ENCODE results near the gene RAB23.

Gene RAB23

DNA sequence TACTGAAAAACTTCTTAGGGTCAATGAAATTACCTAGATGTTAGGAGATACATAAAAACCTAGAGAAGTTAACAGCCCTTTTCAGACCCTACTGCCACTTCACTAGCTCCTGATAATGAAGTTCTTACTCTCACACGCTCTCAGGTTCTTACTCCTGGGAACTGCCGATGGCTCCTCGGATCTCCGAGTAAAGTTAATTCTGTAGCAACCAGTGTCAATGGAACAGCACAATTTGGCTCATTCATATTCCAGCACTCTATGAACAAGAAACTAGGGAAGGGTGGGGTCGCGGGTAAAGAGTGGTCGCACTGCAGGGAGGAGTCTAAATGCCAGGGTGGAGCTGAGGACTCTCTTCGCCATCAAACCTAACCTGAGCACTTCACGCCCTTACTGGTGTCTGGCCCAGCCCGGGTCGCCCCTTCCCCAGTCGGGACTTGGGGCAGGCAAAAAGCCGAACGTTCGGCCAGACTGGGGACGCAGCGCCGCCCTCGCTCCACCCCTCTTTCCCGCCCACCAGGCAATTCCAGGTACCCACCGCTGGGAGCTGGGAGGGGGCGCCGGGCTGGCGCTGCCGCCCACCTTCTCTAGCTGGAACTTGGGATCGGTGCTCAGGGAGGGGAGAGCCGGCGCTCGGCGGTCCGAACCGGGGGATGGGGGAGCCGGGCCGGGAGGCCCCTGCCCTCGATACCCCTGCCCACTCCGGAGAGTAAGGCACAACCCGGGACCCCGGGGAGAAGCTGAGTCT, 744 bp downstream of the RAB23 start:
- TF ChIP-seq, protein P1, sequence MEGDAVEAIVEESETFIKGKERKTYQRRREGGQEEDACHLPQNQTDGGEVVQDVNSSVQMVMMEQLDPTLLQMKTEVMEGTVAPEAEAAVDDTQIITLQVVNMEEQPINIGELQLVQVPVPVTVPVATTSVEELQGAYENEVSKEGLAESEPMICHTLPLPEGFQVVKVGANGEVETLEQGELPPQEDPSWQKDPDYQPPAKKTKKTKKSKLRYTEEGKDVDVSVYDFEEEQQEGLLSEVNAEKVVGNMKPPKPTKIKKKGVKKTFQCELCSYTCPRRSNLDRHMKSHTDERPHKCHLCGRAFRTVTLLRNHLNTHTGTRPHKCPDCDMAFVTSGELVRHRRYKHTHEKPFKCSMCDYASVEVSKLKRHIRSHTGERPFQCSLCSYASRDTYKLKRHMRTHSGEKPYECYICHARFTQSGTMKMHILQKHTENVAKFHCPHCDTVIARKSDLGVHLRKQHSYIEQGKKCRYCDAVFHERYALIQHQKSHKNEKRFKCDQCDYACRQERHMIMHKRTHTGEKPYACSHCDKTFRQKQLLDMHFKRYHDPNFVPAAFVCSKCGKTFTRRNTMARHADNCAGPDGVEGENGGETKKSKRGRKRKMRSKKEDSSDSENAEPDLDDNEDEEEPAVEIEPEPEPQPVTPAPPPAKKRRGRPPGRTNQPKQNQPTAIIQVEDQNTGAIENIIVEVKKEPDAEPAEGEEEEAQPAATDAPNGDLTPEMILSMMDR (IDR thresholded peaks at IDR 0.05; ENCODE audit: borderline replicate concordance, control extremely low read depth, extremely low read depth, insufficient read depth, missing control alignments), result peak; percentile 17
- peak; percentile 72 for DNase-seq (ENCODE audit: low spot score)
- in situ Hi-C loops (cut with MboI; ENCODE audit: low sequenced_read_pairs, unreplicated experiment), result no loop called here

DNA sequence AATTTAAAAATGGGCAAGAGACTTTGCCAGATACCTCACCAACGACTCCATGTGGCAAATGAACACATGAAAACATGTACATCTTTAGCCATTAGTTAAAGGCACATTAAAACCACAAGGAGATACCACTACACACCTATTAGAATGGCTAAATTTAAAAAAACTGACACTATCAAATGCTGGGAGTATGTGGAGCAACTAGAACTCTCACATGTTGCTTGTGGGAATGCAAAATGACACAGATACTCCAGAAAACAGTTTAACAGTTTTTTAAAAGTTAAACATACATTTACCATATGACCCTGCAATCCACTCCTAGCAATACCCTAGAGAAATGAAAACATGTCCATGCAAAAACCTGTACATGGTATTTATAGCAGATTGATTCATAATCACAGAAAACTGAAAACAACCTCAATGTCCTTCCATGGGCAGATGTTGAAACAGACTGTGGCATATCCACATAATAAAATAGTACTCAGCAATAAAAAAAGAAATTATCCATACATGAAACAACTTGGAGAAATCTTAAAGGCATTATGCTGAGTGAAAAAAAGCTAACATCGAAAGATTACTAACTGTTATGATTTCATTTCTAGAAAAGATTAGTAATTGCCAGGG, 1.9 kb downstream of the RAB23 start:
- TF ChIP-seq, protein P1 (IDR thresholded peaks at IDR 0.05; ENCODE audit: borderline replicate concordance, control extremely low read depth, extremely low read depth, insufficient read depth, missing control alignments), result no peak
- in situ Hi-C loops (cut with MboI; ENCODE audit: low sequenced_read_pairs, unreplicated experiment), result no loop called here
- no peak for DNase-seq (ENCODE audit: low spot score)

DNA sequence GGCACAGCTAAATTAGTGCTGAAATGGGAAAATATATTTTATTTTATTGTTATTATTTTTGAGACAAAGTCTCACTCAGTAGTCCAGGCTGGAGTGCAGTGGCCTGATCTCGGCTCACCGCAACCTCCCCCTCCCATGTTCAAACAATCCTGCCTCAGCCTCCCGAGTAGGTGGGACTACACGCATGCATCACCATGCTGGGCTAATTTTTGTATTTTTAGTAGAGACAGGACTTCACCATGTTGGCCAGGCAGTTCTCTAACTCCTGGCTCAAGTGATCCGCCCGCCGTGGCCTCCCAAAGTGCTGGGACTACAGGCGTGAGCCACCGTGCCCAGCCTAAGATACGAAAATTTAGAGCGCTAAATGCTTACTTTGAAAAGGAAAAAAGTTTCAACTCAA, 4.8 kb downstream of the RAB23 start:
- TF ChIP-seq, protein P1 (IDR thresholded peaks at IDR 0.05; ENCODE audit: borderline replicate concordance, control extremely low read depth, extremely low read depth, insufficient read depth, missing control alignments), result no peak
- in situ Hi-C loops (cut with MboI; ENCODE audit: low sequenced_read_pairs, unreplicated experiment), result no loop called here
- no peak for DNase-seq (ENCODE audit: low spot score)

DNA sequence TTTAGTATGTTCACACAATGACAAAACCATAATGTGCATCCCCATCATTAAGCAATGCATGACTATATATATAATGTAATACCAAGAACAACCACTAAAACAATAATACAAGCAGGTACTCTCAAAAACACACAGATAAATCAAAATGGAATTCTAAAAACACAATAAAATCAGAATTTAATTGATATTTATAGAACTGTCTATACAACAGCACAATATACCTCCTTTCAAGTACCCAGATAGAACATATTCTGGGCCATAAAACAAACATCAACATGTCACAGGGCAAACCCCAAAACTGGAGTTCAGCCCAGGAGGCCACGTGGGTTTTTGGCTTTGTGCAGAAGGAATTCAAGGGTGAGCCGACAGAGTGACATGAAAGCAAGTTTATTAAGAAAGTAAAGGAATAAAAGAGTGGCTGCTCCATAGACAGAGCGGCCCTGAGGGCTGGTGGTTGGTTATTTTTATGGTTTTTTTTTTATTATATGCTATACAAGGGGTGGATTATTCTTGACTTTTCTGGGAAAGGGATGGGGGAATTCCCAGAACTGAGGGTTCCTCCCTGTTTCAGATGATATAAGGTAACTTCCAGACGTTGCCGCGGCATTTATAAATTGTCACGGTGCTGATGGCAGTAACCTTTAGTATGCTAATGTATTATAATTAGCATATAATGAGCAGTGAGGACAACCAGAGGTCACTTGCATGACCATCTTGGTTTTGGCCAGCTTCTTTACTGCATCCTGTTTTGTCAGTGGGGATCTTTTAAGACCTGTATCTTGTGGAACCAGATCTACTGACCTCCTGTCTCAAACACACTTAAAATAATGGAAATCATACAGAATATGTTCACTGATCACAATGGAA, 5.6 kb downstream of the RAB23 start:
- in situ Hi-C loops (cut with MboI; ENCODE audit: low sequenced_read_pairs, unreplicated experiment), result no loop called here
- TF ChIP-seq, protein P1 (IDR thresholded peaks at IDR 0.05; ENCODE audit: borderline replicate concordance, control extremely low read depth, extremely low read depth, insufficient read depth, missing control alignments), result no peak
- no peak for DNase-seq (ENCODE audit: low spot score)

DNA sequence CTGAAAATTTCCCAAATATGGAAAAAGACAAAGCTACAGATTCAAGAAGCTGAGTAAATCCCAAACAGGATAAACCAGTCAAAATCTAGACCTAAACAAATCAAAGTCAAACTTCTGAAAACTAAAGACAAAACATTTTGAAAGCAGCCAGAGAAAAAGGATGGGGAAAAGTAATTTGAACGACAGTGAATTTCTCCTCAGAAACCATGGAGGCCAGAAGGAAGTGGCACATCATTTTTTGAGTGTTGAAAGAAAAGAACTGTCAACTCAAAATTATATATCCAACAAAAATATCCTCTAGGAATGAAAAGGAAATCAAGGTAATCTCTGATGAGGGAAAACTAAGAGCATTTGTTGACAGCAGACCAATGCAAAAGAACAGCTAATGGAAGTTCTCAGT, 6.8 kb downstream of the RAB23 start:
- TF ChIP-seq, protein P1 (IDR thresholded peaks at IDR 0.05; ENCODE audit: borderline replicate concordance, control extremely low read depth, extremely low read depth, insufficient read depth, missing control alignments), result no peak
- DNase-seq (ENCODE audit: low spot score), result no peak
- in situ Hi-C loops (cut with MboI; ENCODE audit: low sequenced_read_pairs, unreplicated experiment), result no loop called here

DNA sequence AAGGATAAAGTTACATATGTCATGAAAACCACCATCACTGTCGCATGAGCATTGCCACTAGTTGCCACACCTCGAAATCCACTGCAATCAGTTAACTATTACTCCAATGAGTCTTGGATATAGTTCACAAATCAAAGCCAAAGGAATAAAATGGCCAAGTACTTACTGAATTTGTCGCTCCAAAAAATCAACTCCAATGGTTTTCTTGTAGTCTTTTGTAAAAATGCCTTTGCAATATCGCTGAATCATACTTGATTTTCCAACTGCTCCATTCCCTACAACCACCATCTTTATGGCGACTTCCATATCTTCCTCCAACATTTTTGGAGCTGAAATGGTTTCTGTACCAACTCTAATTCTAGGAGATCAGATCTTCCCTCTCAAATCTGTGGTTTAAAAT, 12.0 kb downstream of the RAB23 start:
- in situ Hi-C loops (cut with MboI; ENCODE audit: low sequenced_read_pairs, unreplicated experiment), result no loop called here
- TF ChIP-seq, protein P1 (IDR thresholded peaks at IDR 0.05; ENCODE audit: borderline replicate concordance, control extremely low read depth, extremely low read depth, insufficient read depth, missing control alignments), result no peak
- DNase-seq (ENCODE audit: low spot score), result no peak
